ENCODE results near the gene ATAD1.
"Not testable (repeated sequence)": the region's sequence is repeated elsewhere in the genome, so short reads cannot be mapped to it uniquely, and the experiment has no call there.

ATAD1 gene

DNA sequence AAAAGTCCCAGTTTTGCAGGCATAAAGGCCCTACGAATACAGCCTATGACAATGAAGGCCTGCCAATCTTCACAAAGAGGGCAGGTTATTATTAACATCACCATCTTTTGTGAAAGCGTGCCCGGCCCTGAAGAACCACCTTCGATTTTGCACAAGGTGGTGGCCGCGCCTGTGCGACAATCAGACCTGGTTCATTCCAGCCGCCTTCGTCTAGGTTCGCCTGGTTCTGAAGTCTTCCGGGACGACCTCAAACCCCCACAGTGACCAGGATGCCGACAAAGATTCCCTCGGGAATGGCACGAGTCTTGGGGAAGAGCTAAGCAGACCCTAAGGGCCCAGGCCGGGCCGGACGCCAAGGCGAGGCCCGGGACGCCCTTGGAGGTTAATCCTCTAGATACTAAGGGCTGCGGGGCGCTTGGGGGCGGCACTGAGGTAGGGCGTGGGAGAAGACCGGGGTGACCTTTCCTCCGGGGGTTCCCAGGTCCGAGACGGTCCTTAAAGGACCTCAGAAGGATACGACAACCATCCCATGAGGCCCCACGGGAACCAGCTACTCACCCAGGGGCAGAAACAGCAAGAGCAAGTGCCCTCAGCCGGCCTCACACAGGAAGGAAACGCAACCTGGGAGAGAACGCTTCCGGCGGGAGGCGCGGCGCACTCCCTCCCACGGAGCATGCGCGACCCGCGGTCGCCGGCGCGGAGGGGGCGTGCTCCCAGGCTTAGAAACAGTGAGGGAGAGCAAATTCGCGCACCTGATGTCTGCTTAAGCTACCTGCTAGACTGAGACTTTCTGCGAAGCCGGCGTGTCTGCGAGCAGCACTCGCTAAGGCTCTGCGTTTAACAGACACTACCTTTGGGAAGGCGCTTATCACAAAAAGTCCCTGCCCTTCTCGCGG lies at the start of gene ATAD1:
Gene ATAD1, minus strand, starts transcription at position 618 of the 896 bp plus-strand sequence. CDS start 3,627 bp downstream, outside the sequence.
- peaks cover 3% of the 10 kb centered on the region for H3K36me3 ChIP-seq (ENCODE audit: control insufficient read depth, insufficient read depth, low read length, severe bottlenecking)
- peaks cover 26% of the 10 kb centered on the region for H3K4me1 ChIP-seq (ENCODE audit: control insufficient read depth, insufficient read depth, low read length)
- H3K9ac ChIP-seq (ENCODE audit: low read length): peak within 1 kb of the TSS; percentile 95
- H3K27me3 ChIP-seq (replicated peaks; ENCODE audit: control insufficient read depth, insufficient read depth, low read length): no peaks in the 10 kb centered on the region
- peak; percentile 91 for DNase-seq (ENCODE audit: low read depth)
- no peaks in the 10 kb centered on the region for H3K9me3 ChIP-seq (ENCODE audit: control insufficient read depth, low read length)
- H3K4me3 ChIP-seq (ENCODE audit: low read length): peak within 1 kb of the TSS; percentile 99

DNA sequence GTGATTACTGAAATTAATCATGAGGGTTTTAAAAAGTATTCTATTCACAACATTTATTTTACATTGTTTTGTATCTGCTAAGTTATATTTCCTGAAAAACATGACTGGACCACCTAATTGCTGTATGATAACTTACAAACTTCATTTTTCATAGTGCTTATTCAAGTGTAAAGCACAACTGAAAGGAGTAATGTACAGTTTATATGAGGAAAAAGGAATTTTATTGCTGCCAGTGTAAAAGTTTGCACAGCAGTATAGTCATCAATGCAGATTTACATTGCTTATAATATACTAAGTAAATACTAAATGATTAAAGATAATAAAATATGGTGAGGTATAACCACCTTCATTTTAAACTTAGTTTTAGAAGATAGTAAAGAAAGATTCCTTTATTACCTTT lies 49.4 kb upstream of the ATAD1 start:
- Histone ChIP-seq H3K9me3 (ENCODE audit: control insufficient read depth, low read length) (no peaks in the 10 kb centered on the region), H3K4me1 (ENCODE audit: control insufficient read depth, insufficient read depth, low read length) (peaks cover 27% of the 10 kb centered on the region), H3K36me3 (ENCODE audit: control insufficient read depth, insufficient read depth, low read length, severe bottlenecking) (peaks cover 4% of the 10 kb centered on the region), H3K27me3 (replicated peaks; ENCODE audit: control insufficient read depth, insufficient read depth, low read length) (no peaks in the 10 kb centered on the region), H3K9ac (ENCODE audit: low read length) (peak overlapping the region; percentile 95), H3K4me3 (ENCODE audit: low read length) (peak overlapping the region; percentile 98)
- no peak for DNase-seq (ENCODE audit: low read depth)

DNA sequence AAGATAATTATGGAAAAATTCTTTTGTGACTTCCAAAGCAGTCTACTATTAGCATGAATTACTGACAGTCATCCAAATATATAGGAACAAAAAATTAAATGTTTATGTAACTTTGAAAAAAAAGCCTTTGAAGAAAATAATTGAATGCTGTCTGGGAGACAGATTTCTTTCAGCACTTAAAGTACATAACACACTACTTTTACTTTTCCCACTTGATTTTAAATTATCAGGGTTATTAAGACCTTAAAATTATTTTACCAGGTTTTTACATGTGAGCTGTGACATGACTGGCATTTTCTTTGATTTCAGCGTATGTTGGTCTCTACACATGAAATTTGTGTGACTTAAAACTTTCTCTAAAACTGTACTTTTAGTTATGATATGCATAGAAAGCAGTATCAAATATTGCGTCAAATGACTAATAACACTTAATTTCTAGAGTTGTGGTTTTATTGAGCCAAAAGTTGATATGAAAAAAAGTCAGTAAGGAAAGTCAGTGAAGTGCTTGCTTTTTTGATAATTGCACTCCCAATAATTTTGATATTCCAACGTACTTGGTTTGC lies 48.5 kb upstream of the ATAD1 start:
- H3K9me3 ChIP-seq (ENCODE audit: control insufficient read depth, low read length): no peaks in the 10 kb centered on the region
- peak overlapping the region; percentile 95 for H3K9ac ChIP-seq (ENCODE audit: low read length)
- peak overlapping the region; percentile 98 for H3K4me3 ChIP-seq (ENCODE audit: low read length)
- H3K36me3 ChIP-seq (ENCODE audit: control insufficient read depth, insufficient read depth, low read length, severe bottlenecking): peaks cover 3% of the 10 kb centered on the region
- H3K4me1 ChIP-seq (ENCODE audit: control insufficient read depth, insufficient read depth, low read length): peaks cover 29% of the 10 kb centered on the region
- no peak for DNase-seq (ENCODE audit: low read depth)
- H3K27me3 ChIP-seq (replicated peaks; ENCODE audit: control insufficient read depth, insufficient read depth, low read length): no peaks in the 10 kb centered on the region

DNA sequence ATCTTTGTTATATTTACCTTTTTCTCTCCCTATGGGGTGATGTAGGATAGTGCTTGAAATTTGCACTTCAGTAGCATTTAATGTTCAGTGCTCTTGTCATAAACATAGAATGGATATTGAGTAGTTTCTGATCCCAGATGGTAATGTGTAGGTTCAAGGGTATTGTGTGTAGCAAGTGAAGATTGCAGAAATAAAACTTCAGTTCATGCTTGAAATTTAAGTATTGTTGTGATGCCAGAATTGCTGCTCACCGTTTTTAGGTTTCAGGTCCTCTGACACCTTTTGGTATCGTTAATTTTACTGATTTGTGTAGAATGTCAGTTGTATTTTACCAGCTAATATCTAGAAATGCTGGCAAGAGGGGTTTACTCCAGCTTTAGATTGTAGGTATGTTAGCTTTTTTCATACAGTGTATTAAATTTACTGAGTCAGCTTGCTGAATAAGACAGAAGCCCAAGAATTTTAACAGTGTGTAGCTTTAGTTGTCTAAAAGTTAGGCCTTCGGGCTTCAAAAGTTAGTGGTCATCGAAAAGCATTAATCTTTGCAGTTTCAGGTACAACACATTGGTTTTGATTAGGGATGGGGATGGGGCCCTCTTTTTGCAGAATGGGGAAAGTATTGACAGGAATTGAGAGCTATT lies 47.3 kb upstream of the ATAD1 start:
- Histone ChIP-seq H3K4me3 (ENCODE audit: low read length) (peak overlapping the region; percentile 98), H3K9me3 (ENCODE audit: control insufficient read depth, low read length) (no peaks in the 10 kb centered on the region), H3K4me1 (ENCODE audit: control insufficient read depth, insufficient read depth, low read length) (peaks cover 30% of the 10 kb centered on the region), H3K9ac (ENCODE audit: low read length) (peak overlapping the region; percentile 95), H3K36me3 (ENCODE audit: control insufficient read depth, insufficient read depth, low read length, severe bottlenecking) (peaks cover 3% of the 10 kb centered on the region), H3K27me3 (replicated peaks; ENCODE audit: control insufficient read depth, insufficient read depth, low read length) (no peaks in the 10 kb centered on the region)
- DNase-seq (ENCODE audit: low read depth): no peak

- no peak for DNase-seq (ENCODE audit: low read depth)
- peak overlapping the region; percentile 95 for H3K9ac ChIP-seq (ENCODE audit: low read length)
- peak overlapping the region; percentile 98 for H3K4me3 ChIP-seq (ENCODE audit: low read length)
These were observed 46.6 kb upstream of the ATAD1 start for GRCh38 chr10:87864496-87865059.

GRCh38 chr10:87863951-87864495 lies 46.0 kb upstream of the ATAD1 start:
- Histone ChIP-seq H3K4me3 (ENCODE audit: low read length) (peak overlapping the region; percentile 98), H3K9ac (ENCODE audit: low read length) (peak overlapping the region; percentile 95), H3K4me1 (ENCODE audit: control insufficient read depth, insufficient read depth, low read length) (peaks cover 21% of the 10 kb centered on the region)
- H3K36me3 ChIP-seq (ENCODE audit: control insufficient read depth, insufficient read depth, low read length, severe bottlenecking); H3K27me3 ChIP-seq (replicated peaks; ENCODE audit: control insufficient read depth, insufficient read depth, low read length); H3K9me3 ChIP-seq (ENCODE audit: control insufficient read depth, low read length): not testable (repeated sequence)
- DNase-seq (ENCODE audit: low read depth): peak; percentile 58

More at GRCh38 chr10:87864496-87865059, 46.6 kb upstream of the ATAD1 start:
- H3K36me3 ChIP-seq (ENCODE audit: control insufficient read depth, insufficient read depth, low read length, severe bottlenecking): peaks cover 3% of the 10 kb centered on the region
- no peaks in the 10 kb centered on the region for H3K9me3 ChIP-seq (ENCODE audit: control insufficient read depth, low read length)
- H3K4me1 ChIP-seq (ENCODE audit: control insufficient read depth, insufficient read depth, low read length): peaks cover 22% of the 10 kb centered on the region
- H3K27me3 ChIP-seq (replicated peaks; ENCODE audit: control insufficient read depth, insufficient read depth, low read length): no peaks in the 10 kb centered on the region

DNA sequence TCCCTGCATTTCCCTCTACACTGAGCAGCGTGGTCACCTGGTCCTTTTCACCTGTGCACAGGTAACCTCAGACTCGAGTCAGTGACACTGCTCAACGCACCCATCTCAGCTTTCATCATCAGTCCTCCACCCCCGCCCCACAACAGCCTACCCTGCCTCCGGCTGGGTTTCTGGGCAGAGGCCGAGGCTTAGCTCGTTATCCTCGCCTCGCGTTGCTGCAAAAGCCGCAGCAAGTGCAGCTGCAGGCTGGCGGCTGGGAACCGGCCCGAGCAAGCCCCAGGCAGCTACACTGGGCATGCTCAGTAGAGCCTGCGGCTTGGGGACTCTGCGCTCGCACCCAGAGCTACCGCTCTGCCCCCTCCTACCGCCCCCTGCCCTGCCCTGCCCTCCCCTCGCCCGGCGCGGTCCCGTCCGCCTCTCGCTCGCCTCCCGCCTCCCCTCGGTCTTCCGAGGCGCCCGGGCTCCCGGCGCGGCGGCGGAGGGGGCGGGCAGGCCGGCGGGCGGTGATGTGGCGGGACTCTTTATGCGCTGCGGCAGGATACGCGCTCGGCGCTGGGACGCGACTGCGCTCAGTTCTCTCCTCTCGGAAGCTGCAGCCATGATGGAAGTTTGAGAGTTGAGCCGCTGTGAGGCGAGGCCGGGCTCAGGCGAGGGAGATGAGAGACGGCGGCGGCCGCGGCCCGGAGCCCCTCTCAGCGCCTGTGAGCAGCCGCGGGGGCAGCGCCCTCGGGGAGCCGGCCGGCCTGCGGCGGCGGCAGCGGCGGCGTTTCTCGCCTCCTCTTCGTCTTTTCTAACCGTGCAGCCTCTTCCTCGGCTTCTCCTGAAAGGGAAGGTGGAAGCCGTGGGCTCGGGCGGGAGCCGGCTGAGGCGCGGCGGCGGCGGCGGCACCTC lies 45.3 kb upstream of the ATAD1 start, which contains the start of the genes KLLN and PTEN:
Gene KLLN, minus strand, starts transcription at position 481 of the 891 bp plus-strand sequence. CDS start 1,046 bp downstream, outside the sequence.
Gene PTEN, plus strand, starts transcription at position 573 of the 891 bp plus-strand sequence. CDS start 845 bp downstream, outside the sequence.
- Histone ChIP-seq H3K36me3 (ENCODE audit: control insufficient read depth, insufficient read depth, low read length, severe bottlenecking) (no peaks in the 10 kb centered on the region), H3K4me1 (ENCODE audit: control insufficient read depth, insufficient read depth, low read length) (peaks cover 14% of the 10 kb centered on the region), H3K27me3 (replicated peaks; ENCODE audit: control insufficient read depth, insufficient read depth, low read length) (no peaks in the 10 kb centered on the region), H3K9ac (ENCODE audit: low read length) (peak within 1 kb of the TSS; percentile 95), H3K4me3 (ENCODE audit: low read length) (peak within 1 kb of the TSS; percentile 98), H3K9me3 (ENCODE audit: control insufficient read depth, low read length) (no peaks in the 10 kb centered on the region)
- peak; percentile 95 for DNase-seq (ENCODE audit: low read depth)

DNA sequence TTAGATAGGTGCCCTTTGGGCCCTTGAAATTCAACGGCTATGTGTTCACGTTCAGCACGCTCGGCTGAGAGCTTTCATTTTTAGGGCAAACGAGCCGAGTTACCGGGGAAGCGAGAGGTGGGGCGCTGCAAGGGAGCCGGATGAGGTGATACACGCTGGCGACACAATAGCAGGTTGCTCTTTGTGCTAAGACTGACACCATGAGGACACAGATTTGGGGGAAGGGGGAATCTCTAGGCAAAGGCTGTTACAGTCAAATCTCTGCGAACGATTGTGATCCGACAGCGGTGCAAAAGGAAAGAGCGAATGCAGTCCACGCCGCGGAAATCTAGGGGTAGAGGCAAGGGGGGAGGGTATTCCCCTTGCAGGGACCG lies 44.6 kb upstream of the ATAD1 start:
- Histone ChIP-seq H3K9me3 (ENCODE audit: control insufficient read depth, low read length) (no peaks in the 10 kb centered on the region), H3K27me3 (replicated peaks; ENCODE audit: control insufficient read depth, insufficient read depth, low read length) (no peaks in the 10 kb centered on the region), H3K4me3 (ENCODE audit: low read length) (peak overlapping the region; percentile 98), H3K9ac (ENCODE audit: low read length) (peak overlapping the region; percentile 95), H3K4me1 (ENCODE audit: control insufficient read depth, insufficient read depth, low read length) (peaks cover 14% of the 10 kb centered on the region), H3K36me3 (ENCODE audit: control insufficient read depth, insufficient read depth, low read length, severe bottlenecking) (no peaks in the 10 kb centered on the region)
- no peak for DNase-seq (ENCODE audit: low read depth)

DNA sequence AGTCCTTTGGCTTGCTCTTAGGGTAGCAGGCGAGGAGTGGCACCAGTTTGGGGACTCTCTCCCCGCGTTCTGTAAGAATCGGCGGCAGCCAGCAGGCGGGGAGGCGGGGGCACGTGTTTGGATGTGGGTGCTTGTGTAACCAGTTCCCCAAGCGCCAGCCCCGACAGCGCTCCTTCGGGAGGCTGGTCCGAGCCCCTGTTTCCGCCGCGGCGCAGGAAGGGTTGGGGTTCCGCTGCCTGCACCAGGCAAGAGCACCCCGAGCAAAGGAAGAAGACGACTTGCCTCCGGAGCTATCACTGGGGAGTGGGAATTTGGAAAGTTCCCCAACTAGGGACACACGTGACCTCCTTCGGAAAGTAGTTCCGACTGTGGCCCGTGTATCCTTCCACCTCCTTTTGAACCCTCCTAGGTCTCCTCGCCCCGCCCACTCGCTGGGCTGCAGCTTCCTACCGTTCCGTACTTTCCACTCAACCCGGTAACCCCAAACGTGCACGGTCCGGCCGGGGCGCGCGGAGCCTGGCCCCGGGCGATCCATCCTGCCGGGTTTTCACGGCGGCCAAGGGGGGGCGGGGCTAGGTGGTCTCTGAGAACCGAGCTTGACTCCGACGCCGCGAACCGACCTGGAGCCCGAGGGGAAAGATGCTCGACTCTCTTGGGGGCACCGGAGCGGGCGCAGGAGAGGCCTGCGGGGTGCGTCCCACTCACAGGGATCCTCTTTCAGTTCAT lies 44.1 kb upstream of the ATAD1 start:
- Histone ChIP-seq H3K4me1 (ENCODE audit: control insufficient read depth, insufficient read depth, low read length) (peaks cover 11% of the 10 kb centered on the region), H3K4me3 (ENCODE audit: low read length) (peak overlapping the region; percentile 98), H3K9ac (ENCODE audit: low read length) (peak overlapping the region; percentile 95), H3K36me3 (ENCODE audit: control insufficient read depth, insufficient read depth, low read length, severe bottlenecking) (no peaks in the 10 kb centered on the region), H3K27me3 (replicated peaks; ENCODE audit: control insufficient read depth, insufficient read depth, low read length) (no peaks in the 10 kb centered on the region), H3K9me3 (ENCODE audit: control insufficient read depth, low read length) (no peaks in the 10 kb centered on the region)
- DNase-seq (ENCODE audit: low read depth): peak; percentile 93
